ENCODE measurements around the gene RFK. TPM values are rescaled to one million over a fixed set of nuclear protein-coding genes. Genes with fewer than 3 reads are reported as not detected.

RFK gene
- total RNA-seq (2022) (12.4 and 16.5 TPM in 2 replicates), Bru-seq, nascent RNA (percentile 70 among the genes with signal in this experiment), BruChase-seq, experiment 1, labeled RNA remaining after a 2-hour chase (percentile 84 among the genes with signal in this experiment), BruChase-seq, experiment 2, labeled RNA remaining after a 6-hour chase (percentile 90 among the genes with signal in this experiment)
- long read RNA-seq, transcript RFK-201 (4 exons, 2,684 nt), result major isoform, 33 of 37 reads
- long read RNA-seq, partial matches to known transcripts, result 2 of 37 reads
- long read RNA-seq, other reads (novel, unspliced or antisense), result 1 of 37 reads

GRCh38 chr9:76394195-76394959, at the start of gene RFK:
Gene RFK, minus strand, starts transcription at chr9:76394426. Its CDS starts 255 bp downstream, at chr9:76394171.
- H3K27me3 Mint-ChIP-seq (ENCODE audit: insufficient read depth, unreplicated experiment), result no peaks in the 10 kb centered on the region
- BruUV-seq (replicated peaks), result no TSS peak

GRCh38 chr9:76443887-76444286, 49.7 kb upstream of the RFK start:
- Mint-ChIP-seq H3K27ac (ENCODE audit: unreplicated experiment) (no peak overlapping the region), H3K4me1 (ENCODE audit: low read depth, unreplicated experiment) (peaks cover 8% of the 10 kb centered on the region), H3K4me3 (ENCODE audit: unreplicated experiment) (no peak overlapping the region), H3K27me3 (ENCODE audit: insufficient read depth, unreplicated experiment) (no peaks in the 10 kb centered on the region), H3K36me3 (ENCODE audit: insufficient read depth, unreplicated experiment) (no peaks in the 10 kb centered on the region), H3K9me3 (ENCODE audit: unreplicated experiment) (no peaks in the 10 kb centered on the region)
- Histone ChIP-seq H3K9me3 (no peaks in the 10 kb centered on the region), H3K4me1 (no peaks in the 10 kb centered on the region), H3K27me3 (replicated peaks; ENCODE audit: control insufficient read depth, insufficient read depth, low read length) (no peaks in the 10 kb centered on the region), H3K4me3 (ENCODE audit: low read depth, low read length) (no peak overlapping the region), H3K36me3 (ENCODE audit: control insufficient read depth, insufficient read depth, low read length) (no peaks in the 10 kb centered on the region)
- no TSS peak for BruUV-seq (replicated peaks)
- POLR2A ChIA-PET, result no interaction called here
- intact Hi-C loops (cut with micrococcal nuclease; ENCODE audit: unreplicated experiment), result no loop called here
- DNase-seq, result no peak
- TF ChIP-seq CTCF (IDR thresholded peaks at IDR 0.05; ENCODE audit: insufficient read depth in 1 of 2, low read depth in 1 of 2, low read length in 1 of 2, severe bottlenecking in 1 of 2, unreplicated experiment in 1 of 2), result no peak
- CTCF ChIA-PET, result no interaction called here

More at GRCh38 chr9:76394195-76394959, at the start of gene RFK:
- TF ChIP-seq CTCF (IDR thresholded peaks at IDR 0.05; ENCODE audit: insufficient read depth in 1 of 2, low read depth in 1 of 2, low read length in 1 of 2, severe bottlenecking in 1 of 2, unreplicated experiment in 1 of 2), result peak in 1 of 2 experiments; percentile 17
- CTCF ChIA-PET, result interaction anchor here (0.6 to 1.4 kb wide), 4 partner anchors 34 to 1266 kb away, joined by 3 to 5 read pairs (median 4); no protein-coding TSS in a partner anchor
- H3K9me3 Mint-ChIP-seq (ENCODE audit: unreplicated experiment), result no peaks in the 10 kb centered on the region
- POLR2A ChIA-PET, result interaction anchor here (0.6 to 1.1 kb wide), 4 partner anchors 182 to 1562 kb away, joined by 3 read pairs; no protein-coding TSS in a partner anchor
- peak; percentile 71 to 78 for DNase-seq
- peaks cover 7% of the 10 kb centered on the region for H3K36me3 Mint-ChIP-seq (ENCODE audit: insufficient read depth, unreplicated experiment)
- no peaks in the 10 kb centered on the region for H3K4me1 Mint-ChIP-seq (ENCODE audit: low read depth, unreplicated experiment)
- H3K4me3 Mint-ChIP-seq (ENCODE audit: unreplicated experiment), result peak within 1 kb of the TSS; percentile 92
- H3K27me3 ChIP-seq (replicated peaks; ENCODE audit: control insufficient read depth, insufficient read depth, low read length), result no peaks in the 10 kb centered on the region
- no peaks in the 10 kb centered on the region for H3K9me3 ChIP-seq
- H3K36me3 ChIP-seq (ENCODE audit: control insufficient read depth, insufficient read depth, low read length), result no peaks in the 10 kb centered on the region
- intact Hi-C loops (cut with micrococcal nuclease; ENCODE audit: unreplicated experiment), result no loop called here
- H3K4me3 ChIP-seq (ENCODE audit: low read depth, low read length), result peak within 1 kb of the TSS; percentile 54
- no peaks in the 10 kb centered on the region for H3K4me1 ChIP-seq
- peak within 1 kb of the TSS; percentile 95 for H3K27ac Mint-ChIP-seq (ENCODE audit: unreplicated experiment)

GRCh38 chr9:76441551-76442322, 47.5 kb upstream of the RFK start:
- intact Hi-C loops (cut with micrococcal nuclease; ENCODE audit: unreplicated experiment), result no loop called here
- DNase-seq, result no peak
- peaks cover 8% of the 10 kb centered on the region for H3K4me1 Mint-ChIP-seq (ENCODE audit: low read depth, unreplicated experiment)
- Histone ChIP-seq H3K4me1 (no peaks in the 10 kb centered on the region), H3K27me3 (replicated peaks; ENCODE audit: control insufficient read depth, insufficient read depth, low read length) (no peaks in the 10 kb centered on the region), H3K9me3 (no peaks in the 10 kb centered on the region), H3K36me3 (ENCODE audit: control insufficient read depth, insufficient read depth, low read length) (no peaks in the 10 kb centered on the region), H3K4me3 (ENCODE audit: low read depth, low read length) (no peak overlapping the region)
- no TSS peak for BruUV-seq (replicated peaks)
- H3K36me3 Mint-ChIP-seq (ENCODE audit: insufficient read depth, unreplicated experiment), result no peaks in the 10 kb centered on the region
- H3K27me3 Mint-ChIP-seq (ENCODE audit: insufficient read depth, unreplicated experiment), result no peaks in the 10 kb centered on the region
- H3K9me3 Mint-ChIP-seq (ENCODE audit: unreplicated experiment), result no peaks in the 10 kb centered on the region
- ChIA-PET CTCF (no interaction called here), POLR2A (no interaction called here)
- no peak overlapping the region for H3K27ac Mint-ChIP-seq (ENCODE audit: unreplicated experiment)
- TF ChIP-seq CTCF (IDR thresholded peaks at IDR 0.05; ENCODE audit: insufficient read depth in 1 of 2, low read depth in 1 of 2, low read length in 1 of 2, severe bottlenecking in 1 of 2, unreplicated experiment in 1 of 2), result no peak
- no peak overlapping the region for H3K4me3 Mint-ChIP-seq (ENCODE audit: unreplicated experiment)

Measured in Caco-2 (cell line).